Neural cell (in vitro differentiated cells): ENCODE measurements around the gene MCTP2. TPM values are rescaled to one million over a fixed set of nuclear protein-coding genes. Genes with fewer than 3 reads are reported as not detected.

Source experiments
- H2AFZ ChIP-seq: fragments of 200-600, 300-800 bp; sonication (generic), shearing (Covaris generic); 2 replicates; pipeline ENCODE4 v1.6.0; 2014; ENCODE audit warnings: low read depth, mild to moderate bottlenecking, antibody characterized with exemption, low read length, moderate library complexity
- H3F3A ChIP-seq: fragments of 200-600 bp; shearing (Covaris generic); 2 replicates; pipeline ENCODE4 v1.6.1; 2016; ENCODE audit warnings: mild to moderate bottlenecking, moderate library complexity, mixed read lengths, antibody characterized with exemption, low read length; ENCODE audit not compliant: insufficient read depth, poor library complexity, severe bottlenecking
- H3K27ac ChIP-seq: fragments of 200-600, 300-800 bp; sonication (generic), shearing (Covaris generic); 2 replicates; pipeline ENCODE4 v1.5.1; 2014; ENCODE audit warnings: mild to moderate bottlenecking, low read length, moderate library complexity
- H3K27me3 ChIP-seq: fragments of 300-800, 200-600 bp; sonication (generic), shearing (Covaris generic); 2 replicates; pipeline ENCODE4 v1.6.0; 2014; ENCODE audit warnings: mild to moderate bottlenecking, low read depth, low read length, moderate library complexity; ENCODE audit not compliant: insufficient read depth
- H3K36me3 ChIP-seq: fragments of 300-800, 200-600 bp; sonication (generic), shearing (Covaris generic); 2 replicates; pipeline ENCODE4 v1.5.1; 2014; ENCODE audit warnings: mild to moderate bottlenecking, antibody characterized with exemption, low read length, moderate library complexity; ENCODE audit not compliant: insufficient read depth
- H3K4me2 ChIP-seq: fragments of 300-800, 200-600 bp; sonication (generic), shearing (Covaris generic); 2 replicates; pipeline ENCODE4 v1.6.0; 2014; ENCODE audit warnings: mild to moderate bottlenecking, low read length
- H3K4me3 ChIP-seq: fragments of 300-800, 200-600 bp; sonication (generic), shearing (Covaris generic); 2 replicates; pipeline ENCODE4 v1.5.1; 2014; ENCODE audit warnings: mild to moderate bottlenecking, low read length, moderate library complexity
- H3K79me2 ChIP-seq: fragments of 200-600 bp; shearing (Covaris generic); replicated peaks from 2 replicates; pipeline ENCODE4 v1.6.0; 2014; ENCODE audit warnings: mild to moderate bottlenecking, low read length, moderate library complexity; ENCODE audit not compliant: insufficient read depth
- H3K9ac ChIP-seq: fragments of 300-800, 200-600 bp; sonication (generic), shearing (Covaris generic); 2 replicates; pipeline ENCODE4 v1.6.1; 2016; ENCODE audit warnings: mild to moderate bottlenecking, low read length, mixed read lengths
- H3K9me2 ChIP-seq: fragments of 200-600 bp; shearing (Covaris generic); 2 replicates; pipeline ENCODE4 v1.6.1; 2016; ENCODE audit warnings: mild to moderate bottlenecking, low read length, mixed read lengths; ENCODE audit not compliant: insufficient read depth
- H3K9me3 ChIP-seq: fragments of 200-600, 300-800 bp; sonication (generic), shearing (Covaris generic); 2 replicates; pipeline ENCODE4 v1.6.1; 2016; ENCODE audit warnings: mild to moderate bottlenecking, mixed run types, low read length, moderate library complexity, mixed read lengths
- H4K20me1 ChIP-seq: fragments of 200-600 bp; shearing (Covaris generic); 2 replicates; pipeline ENCODE4 v1.6.1; 2016; ENCODE audit warnings: mild to moderate bottlenecking, mixed run types; ENCODE audit not compliant: insufficient read depth
- CTCF ChIP-seq: fragments of 450-650 bp; IDR thresholded peaks from 2 replicates; pipeline ENCODE4 v1.5.1; 2014; ENCODE audit warnings: antibody characterized with exemption, mild to moderate bottlenecking, moderate library complexity; ENCODE audit not compliant: poor library complexity, severe bottlenecking
- EP300 ChIP-seq: fragments of 450-650 bp; conservative IDR thresholded peaks from 2 replicates; pipeline ENCODE4 v1.6.1; 2014; ENCODE audit warnings: antibody characterized with exemption, mild to moderate bottlenecking, moderate library complexity; ENCODE audit not compliant: poor library complexity, severe bottlenecking
- EZH2 ChIP-seq: fragments of 200-600, 300-800 bp; shearing (Covaris generic), sonication (generic); IDR thresholded peaks from 2 replicates; pipeline ENCODE4 v1.6.1; 2014; ENCODE audit warnings: antibody characterized with exemption, low read length, borderline replicate concordance, mild to moderate bottlenecking; ENCODE audit not compliant: insufficient read depth, poor library complexity, severe bottlenecking
- MXI1 ChIP-seq: fragments of 450-650 bp; conservative IDR thresholded peaks from 2 replicates; pipeline ENCODE4 v1.6.1; 2014; ENCODE audit warnings: antibody characterized with exemption, mild to moderate bottlenecking; ENCODE audit not compliant: poor library complexity, severe bottlenecking
- POLR2AphosphoS5 ChIP-seq: IDR thresholded peaks from 2 replicates; pipeline ENCODE4 v1.6.1; 2012
- RAD21 ChIP-seq: fragments of 450-650 bp; conservative IDR thresholded peaks from 2 replicates; pipeline ENCODE4 v1.6.1; 2014; ENCODE audit warnings: antibody characterized with exemption, mild to moderate bottlenecking, moderate library complexity
- REST ChIP-seq: IDR thresholded peaks from 2 replicates; pipeline ENCODE4 v1.6.1; 2012; ENCODE audit warnings: borderline replicate concordance
- SMC3 ChIP-seq: fragments of 450-650 bp; conservative IDR thresholded peaks from 2 replicates; pipeline ENCODE4 v1.6.1; 2014; ENCODE audit warnings: antibody characterized with exemption, mild to moderate bottlenecking, moderate library complexity; ENCODE audit not compliant: poor library complexity
- TAF1 ChIP-seq: IDR thresholded peaks from 2 replicates; pipeline ENCODE4 v1.6.1; 2012; ENCODE audit warnings: low read depth
- polyA plus RNA-seq: library from polyadenylated mRNA; depleted of rRNA; stranded (reverse); fragments of >200 nt; gene quantifications from 2 replicates; pipeline ENCODE4 v1.2.3, GENCODE V29; 2014

MCTP2 gene
- polyA plus RNA-seq, 1 donor from 2014 or later, result not detected

GRCh38 chr15:94253742-94254141 lies 22.4 kb downstream of the MCTP2 start:
- H3F3A ChIP-seq, result no peaks in the 10 kb centered on the region
- no peak overlapping the region for H3K4me3 ChIP-seq
- no peak overlapping the region for H3K27ac ChIP-seq
- TF ChIP-seq TAF1 (no peak), SMC3 (no peak), EP300 (no peak), RAD21 (no peak), REST (no peak), POLR2AphosphoS5 (no peak), MXI1 (no peak), CTCF (no peak), EZH2 (no peak)
- no peaks in the 10 kb centered on the region for H3K27me3 ChIP-seq
- no peaks in the 10 kb centered on the region for H3K79me2 ChIP-seq
- H2AFZ ChIP-seq, result no peak overlapping the region
- no peaks in the 10 kb centered on the region for H3K9me2 ChIP-seq
- no peaks in the 10 kb centered on the region for H4K20me1 ChIP-seq
- H3K36me3 ChIP-seq, result no peaks in the 10 kb centered on the region
- no peaks in the 10 kb centered on the region for H3K9me3 ChIP-seq
- H3K9ac ChIP-seq, result no peak overlapping the region
- no peak overlapping the region for H3K4me2 ChIP-seq

DNA sequence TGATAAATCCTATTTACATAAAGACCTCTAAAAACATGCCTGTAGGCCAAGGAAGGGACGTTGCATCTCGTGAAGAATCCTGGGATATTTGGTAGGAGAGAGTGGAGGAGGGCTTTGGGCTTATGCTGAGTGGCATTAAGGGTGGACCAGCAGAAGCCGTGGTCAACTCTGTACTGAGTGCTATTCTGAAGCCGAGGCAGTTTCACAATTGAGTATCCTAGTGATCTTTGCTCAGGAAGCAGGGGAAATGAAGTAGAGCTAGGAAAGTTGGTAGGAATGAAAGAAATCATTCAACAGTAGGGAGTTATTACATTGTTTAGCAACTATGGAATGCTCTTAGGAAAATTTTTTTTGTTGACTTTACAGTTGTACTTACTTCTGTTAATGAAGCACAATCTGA lies 24.2 kb downstream of the MCTP2 start:
- H3K27me3 ChIP-seq, result no peaks in the 10 kb centered on the region
- no peak overlapping the region for H2AFZ ChIP-seq
- H3K79me2 ChIP-seq, result no peaks in the 10 kb centered on the region
- H3K27ac ChIP-seq, result no peak overlapping the region
- H3K36me3 ChIP-seq, result no peaks in the 10 kb centered on the region
- no peaks in the 10 kb centered on the region for H3F3A ChIP-seq
- H3K9me3 ChIP-seq, result no peaks in the 10 kb centered on the region
- H3K9ac ChIP-seq, result no peak overlapping the region
- H3K4me3 ChIP-seq, result no peak overlapping the region
- no peaks in the 10 kb centered on the region for H3K9me2 ChIP-seq
- no peak overlapping the region for H3K4me2 ChIP-seq
- H4K20me1 ChIP-seq, result no peaks in the 10 kb centered on the region
- TF ChIP-seq POLR2AphosphoS5, result no peak
- TF ChIP-seq EP300, result no peak
- no peak for TF ChIP-seq TAF1
- no peak for TF ChIP-seq EZH2
- no peak for TF ChIP-seq SMC3
- no peak for TF ChIP-seq RAD21
- no peak for TF ChIP-seq MXI1
